ENCODE results near the gene OR52D1. TPM values are rescaled to one million over a fixed set of nuclear protein-coding genes. Genes with fewer than 3 reads are reported as not detected.

OR52D1 gene
- not detected for polyA plus RNA-seq (2013, experiment 1 of 2)
- polyA plus RNA-seq (2013, experiment 2 of 2), result not detected

GRCh38 chr11:5488385-5488784, at the start of gene OR52D1:
TSS of gene OR52D1 (plus strand) at chr11:5488685. CDS start at chr11:5488707, 22 bp downstream.
- DNase-seq, result no peak
- H3K79me2 ChIP-seq (ENCODE audit: control insufficient read depth, insufficient read depth, low read length), result no peaks in the 10 kb centered on the region
- no peaks in the 10 kb centered on the region for H3K79me1 ChIP-seq (ENCODE audit: low read length)
- no peak within 1 kb of the TSS for H4K8ac ChIP-seq (ENCODE audit: low read depth, low read length)
- H3K27ac ChIP-seq (ENCODE audit: low read depth, low read length), result no peak within 1 kb of the TSS
- H2BK120ac ChIP-seq (ENCODE audit: low read depth, low read length), result no peak within 1 kb of the TSS
- H3K4me3 ChIP-seq (ENCODE audit: low read length), result no peak within 1 kb of the TSS
- H3K18ac ChIP-seq (ENCODE audit: low read length), result no peak within 1 kb of the TSS
- no peaks in the 10 kb centered on the region for H3K36me3 ChIP-seq (ENCODE audit: control insufficient read depth, insufficient read depth, low read length)
- H3K27me3 ChIP-seq (ENCODE audit: insufficient read depth, low read length, poor library complexity), result no peaks in the 10 kb centered on the region
- H3K4ac ChIP-seq (ENCODE audit: low read depth, low read length), result no peak within 1 kb of the TSS
- H2BK15ac ChIP-seq (replicated peaks; ENCODE audit: low read depth), result no peak within 1 kb of the TSS
- no peak within 1 kb of the TSS for H3K23ac ChIP-seq (ENCODE audit: low read length)
- no peak within 1 kb of the TSS for H3K56ac ChIP-seq (ENCODE audit: low read length)
- no peak within 1 kb of the TSS for H3K9ac ChIP-seq (ENCODE audit: low read length)
- H2AK5ac ChIP-seq (ENCODE audit: low read length), result no peak within 1 kb of the TSS
- no peak within 1 kb of the TSS for H4K5ac ChIP-seq (ENCODE audit: low read length)
- no peak within 1 kb of the TSS for H3K4me2 ChIP-seq (ENCODE audit: low read length)
- no peaks in the 10 kb centered on the region for H3K4me1 ChIP-seq (ENCODE audit: control insufficient read depth, low read depth, low read length)
- no peak within 1 kb of the TSS for H2BK5ac ChIP-seq (ENCODE audit: low read length)

- Histone ChIP-seq H3K79me1 (ENCODE audit: low read length) (no peaks in the 10 kb centered on the region), H3K4me1 (ENCODE audit: control insufficient read depth, low read depth, low read length) (no peaks in the 10 kb centered on the region), H2BK5ac (ENCODE audit: low read length) (no peak within 1 kb of the TSS), H3K4me3 (ENCODE audit: low read length) (no peak within 1 kb of the TSS), H2BK120ac (ENCODE audit: low read depth, low read length) (no peak within 1 kb of the TSS), H3K56ac (ENCODE audit: low read length) (no peak within 1 kb of the TSS), H3K4ac (ENCODE audit: low read depth, low read length) (no peak within 1 kb of the TSS), H2BK15ac (replicated peaks; ENCODE audit: low read depth) (no peak within 1 kb of the TSS), H3K79me2 (ENCODE audit: control insufficient read depth, insufficient read depth, low read length) (no peaks in the 10 kb centered on the region), H4K5ac (ENCODE audit: low read length) (no peak within 1 kb of the TSS), H3K18ac (ENCODE audit: low read length) (no peak within 1 kb of the TSS), H3K36me3 (ENCODE audit: control insufficient read depth, insufficient read depth, low read length) (no peaks in the 10 kb centered on the region), H3K23ac (ENCODE audit: low read length) (no peak within 1 kb of the TSS), H3K4me2 (ENCODE audit: low read length) (no peak within 1 kb of the TSS), H3K9ac (ENCODE audit: low read length) (no peak within 1 kb of the TSS), H2AK5ac (ENCODE audit: low read length) (no peak within 1 kb of the TSS), H3K27ac (ENCODE audit: low read depth, low read length) (no peak within 1 kb of the TSS), H3K27me3 (ENCODE audit: insufficient read depth, low read length, poor library complexity) (no peaks in the 10 kb centered on the region), H4K8ac (ENCODE audit: low read depth, low read length) (no peak within 1 kb of the TSS)
- no peak for DNase-seq
- no CpG with 5 or more reads among the region's 2 CpGs for WGBS (ENCODE audit: extremely low coverage, insufficient coverage, low lambda C conversion rate)
Measured at GRCh38 chr11:5441414-5441813, 47.1 kb upstream of the OR52D1 start, which contains the start of gene OR51I1. TSS of gene OR51I1 (minus strand) at chr11:5441514. CDS start at chr11:5441514, 0 bp downstream.

GRCh38 chr11:5443835-5444393, 44.6 kb upstream of the OR52D1 start:
- Histone ChIP-seq H3K27ac (ENCODE audit: low read depth, low read length) (no peak overlapping the region), H3K79me1 (ENCODE audit: low read length) (no peaks in the 10 kb centered on the region), H3K4me2 (ENCODE audit: low read length) (no peak overlapping the region), H3K9ac (ENCODE audit: low read length) (no peak overlapping the region), H3K79me2 (ENCODE audit: control insufficient read depth, insufficient read depth, low read length) (no peaks in the 10 kb centered on the region), H3K27me3 (ENCODE audit: insufficient read depth, low read length, poor library complexity) (no peaks in the 10 kb centered on the region), H4K8ac (ENCODE audit: low read depth, low read length) (no peak overlapping the region), H3K36me3 (ENCODE audit: control insufficient read depth, insufficient read depth, low read length) (no peaks in the 10 kb centered on the region), H3K56ac (ENCODE audit: low read length) (no peak overlapping the region), H3K4me3 (ENCODE audit: low read length) (no peak overlapping the region), H2BK15ac (replicated peaks; ENCODE audit: low read depth) (no peak overlapping the region), H3K23ac (ENCODE audit: low read length) (no peak overlapping the region), H3K18ac (ENCODE audit: low read length) (no peak overlapping the region), H4K5ac (ENCODE audit: low read length) (no peak overlapping the region), H2AK5ac (ENCODE audit: low read length) (no peak overlapping the region), H2BK120ac (ENCODE audit: low read depth, low read length) (no peak overlapping the region), H3K4ac (ENCODE audit: low read depth, low read length) (no peak overlapping the region), H3K4me1 (ENCODE audit: control insufficient read depth, low read depth, low read length) (no peaks in the 10 kb centered on the region), H2BK5ac (ENCODE audit: low read length) (no peak overlapping the region)
- no peak for DNase-seq
- WGBS (ENCODE audit: extremely low coverage, insufficient coverage, low lambda C conversion rate), result 100% methylated on average over 1 of the region's 2 CpGs

- H3K36me3 ChIP-seq (ENCODE audit: control insufficient read depth, insufficient read depth, low read length), result no peaks in the 10 kb centered on the region
- no CpG with 5 or more reads among the region's 2 CpGs for WGBS (ENCODE audit: extremely low coverage, insufficient coverage, low lambda C conversion rate)
- DNase-seq, result no peak
Measured at GRCh38 chr11:5449023-5449422, 39.5 kb upstream of the OR52D1 start, which contains the start of gene OR51I2. TSS of gene OR51I2 (plus strand) at chr11:5449323. CDS start at chr11:5453489, 4,166 bp downstream.

GRCh38 chr11:5449432-5449831, 39.1 kb upstream of the OR52D1 start:
- H3K23ac ChIP-seq (ENCODE audit: low read length), result no peak overlapping the region
- no peaks in the 10 kb centered on the region for H3K79me1 ChIP-seq (ENCODE audit: low read length)
- no peak overlapping the region for H4K5ac ChIP-seq (ENCODE audit: low read length)
- WGBS (ENCODE audit: extremely low coverage, insufficient coverage, low lambda C conversion rate), result no CpG with 5 or more reads among the region's 4 CpGs
- H3K27ac ChIP-seq (ENCODE audit: low read depth, low read length), result no peak overlapping the region
- no peak overlapping the region for H3K56ac ChIP-seq (ENCODE audit: low read length)
- H3K9ac ChIP-seq (ENCODE audit: low read length), result no peak overlapping the region
- H4K8ac ChIP-seq (ENCODE audit: low read depth, low read length), result no peak overlapping the region
- H3K36me3 ChIP-seq (ENCODE audit: control insufficient read depth, insufficient read depth, low read length), result no peaks in the 10 kb centered on the region
- H2AK5ac ChIP-seq (ENCODE audit: low read length), result no peak overlapping the region
- H3K4me1 ChIP-seq (ENCODE audit: control insufficient read depth, low read depth, low read length), result no peaks in the 10 kb centered on the region
- H3K27me3 ChIP-seq (ENCODE audit: insufficient read depth, low read length, poor library complexity), result no peaks in the 10 kb centered on the region
- H3K18ac ChIP-seq (ENCODE audit: low read length), result no peak overlapping the region
- no peak overlapping the region for H3K4me3 ChIP-seq (ENCODE audit: low read length)
- no peaks in the 10 kb centered on the region for H3K79me2 ChIP-seq (ENCODE audit: control insufficient read depth, insufficient read depth, low read length)
- H2BK5ac ChIP-seq (ENCODE audit: low read length), result no peak overlapping the region
- no peak overlapping the region for H2BK15ac ChIP-seq (replicated peaks; ENCODE audit: low read depth)
- no peak for DNase-seq
- no peak overlapping the region for H2BK120ac ChIP-seq (ENCODE audit: low read depth, low read length)
- no peak overlapping the region for H3K4ac ChIP-seq (ENCODE audit: low read depth, low read length)
- H3K4me2 ChIP-seq (ENCODE audit: low read length), result no peak overlapping the region

More at GRCh38 chr11:5449023-5449422, 39.5 kb upstream of the OR52D1 start, which contains the start of gene OR51I2:
- no peaks in the 10 kb centered on the region for H3K27me3 ChIP-seq (ENCODE audit: insufficient read depth, low read length, poor library complexity)
- no peak within 1 kb of the TSS for H3K9ac ChIP-seq (ENCODE audit: low read length)
- no peak within 1 kb of the TSS for H3K4me2 ChIP-seq (ENCODE audit: low read length)
- no peak within 1 kb of the TSS for H4K5ac ChIP-seq (ENCODE audit: low read length)
- H2BK120ac ChIP-seq (ENCODE audit: low read depth, low read length), result no peak within 1 kb of the TSS
- no peak within 1 kb of the TSS for H3K18ac ChIP-seq (ENCODE audit: low read length)
- H4K8ac ChIP-seq (ENCODE audit: low read depth, low read length), result no peak within 1 kb of the TSS
- H3K79me2 ChIP-seq (ENCODE audit: control insufficient read depth, insufficient read depth, low read length), result no peaks in the 10 kb centered on the region
- H2BK15ac ChIP-seq (replicated peaks; ENCODE audit: low read depth), result no peak within 1 kb of the TSS
- no peak within 1 kb of the TSS for H3K4me3 ChIP-seq (ENCODE audit: low read length)
- H3K27ac ChIP-seq (ENCODE audit: low read depth, low read length), result no peak within 1 kb of the TSS
- H3K79me1 ChIP-seq (ENCODE audit: low read length), result no peaks in the 10 kb centered on the region
- no peaks in the 10 kb centered on the region for H3K4me1 ChIP-seq (ENCODE audit: control insufficient read depth, low read depth, low read length)
- H2BK5ac ChIP-seq (ENCODE audit: low read length), result no peak within 1 kb of the TSS
- H3K4ac ChIP-seq (ENCODE audit: low read depth, low read length), result no peak within 1 kb of the TSS
- H3K23ac ChIP-seq (ENCODE audit: low read length), result no peak within 1 kb of the TSS
- H3K56ac ChIP-seq (ENCODE audit: low read length), result no peak within 1 kb of the TSS
- H2AK5ac ChIP-seq (ENCODE audit: low read length), result no peak within 1 kb of the TSS
